ENCODE results near the gene ZNF862. TPM values are rescaled to one million over a fixed set of nuclear protein-coding genes. Genes with fewer than 3 reads are reported as not detected.
"Not testable (repeated sequence)": the region's sequence is repeated elsewhere in the genome, so short reads cannot be mapped to it uniquely, and the experiment has no call there.

Gene ZNF862
- total RNA-seq, 1 donor: 8.8 TPM

- no peak for TF ChIP-seq CTCF (IDR thresholded peaks at IDR 0.05; ENCODE audit: insufficient read depth, low read length)
- DNase-seq (ENCODE audit: low read depth): no peak
Observed at GRCh38 chr7:149886018-149886415, 47.8 kb downstream of the ZNF862 start.

GRCh38 chr7:149887311-149887710 is 49.1 kb downstream of the ZNF862 start:
- no peak for DNase-seq (ENCODE audit: low read depth)
- no peak overlapping the region for H3K4me3 ChIP-seq (ENCODE audit: low read depth, low read length)
- no peak for TF ChIP-seq CTCF (IDR thresholded peaks at IDR 0.05; ENCODE audit: insufficient read depth, low read length)

More at GRCh38 chr7:149886018-149886415, 47.8 kb downstream of the ZNF862 start:
- H3K4me3 ChIP-seq (ENCODE audit: low read depth, low read length): no peak overlapping the region

- not testable (repeated sequence) for DNase-seq (ENCODE audit: low read depth); H3K4me3 ChIP-seq (ENCODE audit: low read depth, low read length)
Observed at GRCh38 chr7:149890715-149891114, 52.5 kb downstream of the ZNF862 start.

- not testable (repeated sequence) for H3K4me3 ChIP-seq (ENCODE audit: low read depth, low read length); DNase-seq (ENCODE audit: low read depth)
Observed at GRCh38 chr7:149894957-149895356, 56.8 kb downstream of the ZNF862 start.

- DNase-seq (ENCODE audit: low read depth); H3K4me3 ChIP-seq (ENCODE audit: low read depth, low read length): not testable (repeated sequence)
Observed at GRCh38 chr7:149907776-149908376, 69.7 kb downstream of the ZNF862 start.

GRCh38 chr7:149910219-149910618 is 72.0 kb downstream of the ZNF862 start:
- DNase-seq (ENCODE audit: low read depth): not testable (repeated sequence)

GRCh38 chr7:149912126-149912525 is 74.0 kb downstream of the ZNF862 start:
- peak; percentile 2 for DNase-seq (ENCODE audit: low read depth)
- not testable (repeated sequence) for H3K4me3 ChIP-seq (ENCODE audit: low read depth, low read length)

More at GRCh38 chr7:149910219-149910618, 72.0 kb downstream of the ZNF862 start:
- H3K4me3 ChIP-seq (ENCODE audit: low read depth, low read length): not testable (repeated sequence)

Small RNA genes within 50 kb of the gene (small RNA-seq; reads per million reads assigned to genes)
- gene AC093458.1: not detected

Other genes starting within 250 kb of the ZNF862 start
- 0.27 and 5.1 TPM in 2 replicates for gene ZNF467, start 64.8 kb upstream of the ZNF862 start, total RNA-seq (ENCODE audit: low replicate concordance)
- gene ATP6V0E2, start 35.6 kb downstream of the ZNF862 start, total RNA-seq (ENCODE audit: low replicate concordance): 7.5 and 22.5 TPM in 2 replicates

Measured in fibroblast of the aortic adventitia (primary cell).